Upper lobe of left lung (tissue), 4 donors: ENCODE measurements around the gene YARS2.

Experiments used
- CTCF ChIP-seq, 6 experiments: fragments of 450-650 bp in 4 of 6; fragments of 200-600 bp in 2 of 6; sonication (generic) in 2 of 6; IDR thresholded peaks; one replicate each; pipeline ENCODE4 v1.5.1; 2016 to 2019; ENCODE audit warnings: antibody characterized with exemption in 6 of 6
- POLR2A ChIP-seq, 4 donors: fragments of 450-650 bp; IDR thresholded peaks; one replicate each; pipeline ENCODE4 v1.5.1; 2016 to 2017; ENCODE audit warnings: antibody characterized with exemption in 4 of 4, mild to moderate bottlenecking in 2 of 4

GRCh38 chr12:32804301-32804700, 48.6 kb upstream of the YARS2 start:
- TF ChIP-seq CTCF (IDR thresholded peaks at IDR 0.05): no peak
- no peak for TF ChIP-seq POLR2A (IDR thresholded peaks at IDR 0.05)
